Vagina (tissue), 2 donors: ENCODE results near the gene SCGB3A1. TPM values are rescaled to one million over a fixed set of nuclear protein-coding genes. Genes with fewer than 3 reads are reported as not detected.

Source experiments
- DNase-seq, 2 donors: peaks; one replicate each; pipeline ENCODE4 v3.0.0-alpha.2; 2017; ENCODE audit errors: extremely low spot score in 2 of 2
- H3K27ac ChIP-seq: fragments of 200-600 bp; sonication (generic); one replicate; pipeline ENCODE4 v1.5.1; 2019
- H3K27me3 ChIP-seq: fragments of 200-600 bp; sonication (generic); one replicate; pipeline ENCODE4 v1.5.1; 2019
- H3K36me3 ChIP-seq, 2 donors: fragments of 200-600 bp; sonication (generic); one replicate each; pipeline ENCODE4 v1.5.1; 2017 to 2019
- H3K4me1 ChIP-seq: fragments of 200-600 bp; sonication (generic); one replicate; pipeline ENCODE4 v1.5.1; 2019
- H3K4me3 ChIP-seq, 2 donors: fragments of 200-600 bp; sonication (generic); 1 replicate in 1 of 2; 2 replicates in 1 of 2; pipeline ENCODE4 v1.5.1; 2016 to 2019
- H3K9me3 ChIP-seq: fragments of 200-600 bp; sonication (generic); one replicate; pipeline ENCODE4 v1.5.1; 2019
- POLR2A ChIP-seq, 2 donors: fragments of 450-650 bp; IDR thresholded peaks; one replicate each; pipeline ENCODE4 v1.6.1; 2017; ENCODE audit warnings: antibody characterized with exemption in 2 of 2, mild to moderate bottlenecking in 2 of 2, moderate library complexity in 2 of 2
- POLR2AphosphoS5 ChIP-seq, 2 donors: sonication (generic); formaldehyde crosslinking; IDR thresholded peaks; one replicate each; pipeline ENCODE4 v1.9.0; 2017; ENCODE audit warnings: antibody characterized with exemption in 2 of 2, mild to moderate bottlenecking in 2 of 2, low read depth in 1 of 2; ENCODE audit not compliant: insufficient read depth in 1 of 2
- intact Hi-C: fragments of 100-400 bp; cut with DNase I; formaldehyde crosslinking; loops from one replicate; pipeline ENCODE4 v1.15.1; 2023
- total RNA-seq: library from RNA; depleted of rRNA; stranded (reverse); fragments of >200 nt; gene quantifications from one replicate; pipeline ENCODE4 v1.2.3, GENCODE V29; 2016
- TF ChIP-seq, protein P1 (sequence below), 3 experiments: fragments of 450-650 bp in 2 of 3; fragments of 200-600 bp in 1 of 3; sonication (generic) in 1 of 3; IDR thresholded peaks; one replicate each; pipeline ENCODE4 v1.5.1; 2017 to 2019; ENCODE audit warnings: antibody characterized with exemption in 3 of 3, mild to moderate bottlenecking in 2 of 3, moderate library complexity in 2 of 3

Gene SCGB3A1
- total RNA-seq, 1 donor from 2014 or later, result not detected

DNA sequence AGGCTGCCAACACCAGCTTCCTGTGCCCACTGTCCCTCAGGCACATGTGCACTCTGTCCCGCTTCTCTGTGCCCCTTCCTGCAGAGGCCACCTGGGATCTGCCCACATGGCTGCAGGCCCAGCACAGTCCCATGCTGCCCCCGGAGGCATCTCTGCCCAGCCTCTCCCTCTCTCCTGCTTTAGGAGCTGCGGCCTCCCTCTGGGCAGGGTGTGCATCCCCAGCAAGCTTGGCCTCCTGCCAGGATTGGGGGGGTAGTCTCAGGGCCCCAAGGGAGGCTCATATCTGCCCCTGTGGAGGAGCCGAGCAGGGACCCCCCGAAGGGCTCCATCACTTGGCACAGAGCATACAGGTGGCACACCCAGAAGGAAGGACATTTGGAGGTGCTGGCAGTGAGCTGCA lies 33.3 kb upstream of the SCGB3A1 start:
- no peaks in the 10 kb centered on the region for H3K36me3 ChIP-seq
- H3K4me3 ChIP-seq, result no peak overlapping the region
- TF ChIP-seq POLR2A (IDR thresholded peaks at IDR 0.05) (no peak), POLR2AphosphoS5 (IDR thresholded peaks at IDR 0.05; ENCODE audit: insufficient read depth in 1 of 2, low read depth in 1 of 2) (no peak)
- TF ChIP-seq, protein P1, sequence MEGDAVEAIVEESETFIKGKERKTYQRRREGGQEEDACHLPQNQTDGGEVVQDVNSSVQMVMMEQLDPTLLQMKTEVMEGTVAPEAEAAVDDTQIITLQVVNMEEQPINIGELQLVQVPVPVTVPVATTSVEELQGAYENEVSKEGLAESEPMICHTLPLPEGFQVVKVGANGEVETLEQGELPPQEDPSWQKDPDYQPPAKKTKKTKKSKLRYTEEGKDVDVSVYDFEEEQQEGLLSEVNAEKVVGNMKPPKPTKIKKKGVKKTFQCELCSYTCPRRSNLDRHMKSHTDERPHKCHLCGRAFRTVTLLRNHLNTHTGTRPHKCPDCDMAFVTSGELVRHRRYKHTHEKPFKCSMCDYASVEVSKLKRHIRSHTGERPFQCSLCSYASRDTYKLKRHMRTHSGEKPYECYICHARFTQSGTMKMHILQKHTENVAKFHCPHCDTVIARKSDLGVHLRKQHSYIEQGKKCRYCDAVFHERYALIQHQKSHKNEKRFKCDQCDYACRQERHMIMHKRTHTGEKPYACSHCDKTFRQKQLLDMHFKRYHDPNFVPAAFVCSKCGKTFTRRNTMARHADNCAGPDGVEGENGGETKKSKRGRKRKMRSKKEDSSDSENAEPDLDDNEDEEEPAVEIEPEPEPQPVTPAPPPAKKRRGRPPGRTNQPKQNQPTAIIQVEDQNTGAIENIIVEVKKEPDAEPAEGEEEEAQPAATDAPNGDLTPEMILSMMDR (IDR thresholded peaks at IDR 0.05), result no peak
- no peak overlapping the region for H3K27ac ChIP-seq
- no peaks in the 10 kb centered on the region for H3K27me3 ChIP-seq
- no peaks in the 10 kb centered on the region for H3K9me3 ChIP-seq
- no peaks in the 10 kb centered on the region for H3K4me1 ChIP-seq
- no peak for DNase-seq
- intact Hi-C loops, result no loop called here

DNA sequence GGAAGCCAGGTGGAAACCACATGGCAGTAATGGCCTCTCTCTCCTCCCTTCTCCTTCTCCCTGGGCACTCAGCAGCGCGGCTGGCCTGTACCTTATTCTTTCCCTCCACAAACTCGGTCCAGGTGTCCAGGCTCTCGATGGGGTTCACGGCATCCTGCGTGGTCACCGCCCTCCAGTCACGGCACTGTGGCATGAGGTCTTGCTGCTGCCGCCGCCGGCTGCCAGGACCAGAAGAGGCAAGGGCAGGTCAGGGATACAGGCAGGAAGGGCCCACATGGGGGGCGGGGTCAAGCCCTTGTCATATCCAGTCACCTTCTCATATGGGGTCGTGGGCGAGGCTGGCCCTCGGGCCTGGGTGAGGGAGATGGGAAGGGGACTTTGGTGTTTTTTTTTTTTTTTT lies 32.5 kb upstream of the SCGB3A1 start:
- Histone ChIP-seq H3K4me1 (no peaks in the 10 kb centered on the region), H3K9me3 (no peaks in the 10 kb centered on the region), H3K27me3 (no peaks in the 10 kb centered on the region), H3K27ac (no peak overlapping the region), H3K36me3 (no peaks in the 10 kb centered on the region), H3K4me3 (no peak overlapping the region)
- no peak for DNase-seq
- TF ChIP-seq POLR2AphosphoS5 (IDR thresholded peaks at IDR 0.05; ENCODE audit: insufficient read depth in 1 of 2, low read depth in 1 of 2), result no peak
- TF ChIP-seq, protein P1 (IDR thresholded peaks at IDR 0.05), result no peak
- no peak for TF ChIP-seq POLR2A (IDR thresholded peaks at IDR 0.05)
- intact Hi-C loops, result no loop called here

DNA sequence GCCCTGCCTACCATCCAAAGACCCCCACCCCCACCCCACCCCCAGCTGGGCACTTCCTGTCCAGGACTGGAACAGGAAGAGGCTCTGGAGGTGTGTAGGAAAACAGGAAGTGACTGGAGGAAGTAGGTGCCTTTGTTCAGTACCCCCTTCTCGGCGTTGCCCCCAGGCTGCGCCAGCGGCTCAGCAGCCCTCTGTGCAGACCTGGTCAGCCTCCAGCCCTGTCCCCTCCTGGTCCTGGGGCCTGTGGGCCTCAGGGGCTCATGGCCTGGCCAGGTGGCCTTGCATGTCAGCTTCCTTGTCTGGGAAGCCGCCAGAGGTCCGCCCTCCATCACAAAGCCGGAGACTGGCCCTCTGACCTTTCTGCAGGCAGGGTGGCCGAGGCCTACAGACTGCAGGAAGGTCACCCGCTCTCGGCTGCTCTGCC lies 32.1 kb upstream of the SCGB3A1 start:
- Histone ChIP-seq H3K27ac (no peak overlapping the region), H3K9me3 (no peaks in the 10 kb centered on the region), H3K4me1 (no peaks in the 10 kb centered on the region), H3K27me3 (no peaks in the 10 kb centered on the region), H3K4me3 (no peak overlapping the region), H3K36me3 (no peaks in the 10 kb centered on the region)
- intact Hi-C loops, result no loop called here
- TF ChIP-seq POLR2A (IDR thresholded peaks at IDR 0.05) (no peak), POLR2AphosphoS5 (IDR thresholded peaks at IDR 0.05; ENCODE audit: insufficient read depth in 1 of 2, low read depth in 1 of 2) (peak in 1 of 2 donors; percentile 33)
- DNase-seq, result no peak

DNA sequence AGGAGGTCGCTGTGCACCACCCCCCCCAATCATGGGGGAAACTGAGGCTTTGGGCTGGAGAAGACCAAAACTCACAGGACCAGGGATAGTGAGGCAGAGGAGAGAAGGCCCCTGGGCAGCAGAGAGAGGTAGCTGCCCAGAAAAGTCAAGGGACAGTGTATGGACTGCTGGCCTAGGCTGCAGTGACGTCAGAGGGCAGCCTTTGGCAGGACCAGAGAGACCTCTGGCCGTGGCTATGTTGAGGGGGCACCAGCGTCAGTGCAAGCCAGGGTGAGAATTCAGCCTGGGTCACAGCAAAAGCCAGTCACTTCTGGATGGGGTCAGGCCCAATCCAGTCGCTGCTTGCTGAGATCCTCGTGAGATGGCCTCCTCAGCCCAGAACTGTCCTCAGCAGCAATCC lies 31.6 kb upstream of the SCGB3A1 start:
- no peak overlapping the region for H3K27ac ChIP-seq
- intact Hi-C loops, result no loop called here
- H3K36me3 ChIP-seq, result no peaks in the 10 kb centered on the region
- no peak overlapping the region for H3K4me3 ChIP-seq
- no peak for DNase-seq
- H3K4me1 ChIP-seq, result no peaks in the 10 kb centered on the region
- no peaks in the 10 kb centered on the region for H3K9me3 ChIP-seq
- H3K27me3 ChIP-seq, result no peaks in the 10 kb centered on the region
- TF ChIP-seq, protein P1 (IDR thresholded peaks at IDR 0.05), result no peak
- TF ChIP-seq POLR2AphosphoS5 (IDR thresholded peaks at IDR 0.05; ENCODE audit: insufficient read depth in 1 of 2, low read depth in 1 of 2) (no peak), POLR2A (IDR thresholded peaks at IDR 0.05) (no peak)

DNA sequence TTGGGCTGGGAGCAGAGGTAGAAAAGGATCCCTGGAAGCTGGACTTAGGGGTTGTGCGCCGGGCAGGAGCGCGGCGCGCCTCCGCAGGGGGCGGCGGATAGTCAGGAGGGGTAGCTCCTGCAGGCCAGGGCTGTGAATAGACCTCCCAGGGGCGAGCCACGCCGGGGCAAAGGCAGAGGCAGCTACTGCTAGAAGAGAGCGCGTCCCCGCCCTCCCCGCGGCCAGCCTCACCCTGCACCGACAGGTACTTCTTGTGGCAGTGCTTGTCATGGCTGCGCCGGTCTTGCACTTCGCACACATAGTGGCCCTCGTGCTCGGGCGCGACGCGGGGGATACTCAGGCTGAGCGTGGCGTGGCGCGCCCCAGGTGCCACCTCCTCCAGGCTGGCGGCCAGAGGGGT lies 30.0 kb upstream of the SCGB3A1 start:
- intact Hi-C loops, result no loop called here
- TF ChIP-seq, protein P1 (IDR thresholded peaks at IDR 0.05), result no peak
- no peak for TF ChIP-seq POLR2AphosphoS5 (IDR thresholded peaks at IDR 0.05; ENCODE audit: insufficient read depth in 1 of 2, low read depth in 1 of 2)
- TF ChIP-seq POLR2A (IDR thresholded peaks at IDR 0.05), result no peak
- Histone ChIP-seq H3K9me3 (no peaks in the 10 kb centered on the region), H3K27ac (no peak overlapping the region), H3K4me3 (no peak overlapping the region), H3K4me1 (no peaks in the 10 kb centered on the region), H3K36me3 (no peaks in the 10 kb centered on the region), H3K27me3 (no peaks in the 10 kb centered on the region)
- DNase-seq, result no peak
